GM23338 (cell line): ENCODE results near the gene SRRD. TPM values are rescaled to one million over a fixed set of nuclear protein-coding genes. Genes with fewer than 3 reads are reported as not detected.

Source experiments
- ATAC-seq: fragments of 200-7000 bp; cut with Tn5 transposase; 3 replicates; pipeline ENCODE4 v1.9.1; 2020
- DNase-seq: peaks from one replicate; pipeline ENCODE4 v3.0.0-alpha.2; 2015; ENCODE audit warnings: low spot score
- H2AFZ ChIP-seq: fragments of 200-600 bp; sonication (generic); 2 replicates; pipeline ENCODE4 v1.8.0; 2016; ENCODE audit warnings: antibody characterized with exemption, mild to moderate bottlenecking, moderate library complexity
- H3F3A ChIP-seq: fragments of 200-600 bp; sonication (generic); replicated peaks from 2 replicates; pipeline ENCODE4 v1.8.0; 2017; ENCODE audit warnings: antibody characterized with exemption, mixed run types, low read depth
- H3K27ac ChIP-seq: fragments of 200-600 bp; sonication (generic); 2 replicates; pipeline ENCODE4 v1.6.1; 2016; ENCODE audit warnings: low read depth
- H3K27me3 ChIP-seq: fragments of 200-600 bp; sonication (generic); 2 replicates; pipeline ENCODE4 v1.8.0; 2016; ENCODE audit warnings: mild to moderate bottlenecking, mixed run types, moderate library complexity; ENCODE audit not compliant: insufficient read depth
- H3K36me3 ChIP-seq: fragments of 200-600 bp; sonication (generic); 2 replicates; pipeline ENCODE4 v1.8.0; 2016; ENCODE audit warnings: mild to moderate bottlenecking; ENCODE audit not compliant: insufficient read depth
- H3K4me1 ChIP-seq: fragments of 200-600 bp; sonication (generic); 2 replicates; pipeline ENCODE4 v1.8.0; 2016; ENCODE audit warnings: mild to moderate bottlenecking, moderate library complexity; ENCODE audit not compliant: insufficient read depth
- H3K4me2 ChIP-seq: fragments of 200-600 bp; sonication (generic); 2 replicates; pipeline ENCODE4 v1.7.1; 2017; ENCODE audit warnings: mixed run types
- H3K4me3 ChIP-seq: fragments of 200-600 bp; sonication (generic); 2 replicates; pipeline ENCODE4 v1.6.1; 2016; ENCODE audit warnings: mixed run types
- H3K79me2 ChIP-seq: fragments of 200-600 bp; sonication (generic); replicated peaks from 2 replicates; pipeline ENCODE4 v1.8.0; 2017; ENCODE audit warnings: mild to moderate bottlenecking; ENCODE audit not compliant: insufficient read depth
- H3K9me2 ChIP-seq: fragments of 200-600 bp; sonication (generic); 2 replicates; pipeline ENCODE4 v1.8.0; 2017; ENCODE audit not compliant: insufficient read depth
- H4K20me1 ChIP-seq: fragments of 200-600 bp; sonication (generic); replicated peaks from 2 replicates; pipeline ENCODE4 v1.8.0; 2017; ENCODE audit warnings: mild to moderate bottlenecking; ENCODE audit not compliant: insufficient read depth
- H3K27ac Mint-ChIP-seq: 2 replicates; pipeline ENCODE4 v1.8.0; 2020; ENCODE audit warnings: inconsistent platforms, mild to moderate bottlenecking, moderate library complexity, mixed read lengths
- H3K27me3 Mint-ChIP-seq: 3 replicates; pipeline ENCODE4 v1.8.0; 2022; ENCODE audit warnings: low read depth, mild to moderate bottlenecking, moderate library complexity, mixed read lengths, inconsistent platforms; ENCODE audit not compliant: insufficient read depth, poor library complexity
- H3K36me3 Mint-ChIP-seq: 3 replicates; pipeline ENCODE4 v1.8.0; 2021; ENCODE audit warnings: low read depth, mild to moderate bottlenecking, inconsistent platforms, moderate library complexity, mixed read lengths
- H3K4me1 Mint-ChIP-seq: 3 replicates; pipeline ENCODE4 v1.8.0; 2020; ENCODE audit warnings: mild to moderate bottlenecking, inconsistent platforms, mixed read lengths
- H3K4me3 Mint-ChIP-seq: 3 replicates; pipeline ENCODE4 v1.8.0; 2021; ENCODE audit warnings: moderate library complexity, mild to moderate bottlenecking, inconsistent platforms, mixed read lengths
- H3K9me3 Mint-ChIP-seq: 3 replicates; pipeline ENCODE4 v1.8.0; 2020; ENCODE audit warnings: moderate library complexity, mild to moderate bottlenecking, inconsistent platforms, mixed read lengths
- CREB1 ChIP-seq: fragments of 250-450 bp; sonication (Bioruptor Pico); IDR thresholded peaks from 2 replicates; pipeline ENCODE4 v1.5.0; 2020; ENCODE audit warnings: low read depth, mild to moderate bottlenecking, moderate library complexity
- EZH2 ChIP-seq: fragments of 200-600 bp; sonication (generic); IDR thresholded peaks from one replicate; pipeline ENCODE4 v1.8.0; 2017; ENCODE audit warnings: antibody characterized with exemption, mild to moderate bottlenecking, low read depth; ENCODE audit not compliant: unreplicated experiment
- EZH2phosphoT487 ChIP-seq: fragments of 200-600 bp; sonication (generic); IDR thresholded peaks from one replicate; pipeline ENCODE4 v1.8.1; 2018; ENCODE audit warnings: antibody characterized with exemption; ENCODE audit not compliant: unreplicated experiment
- JUNB ChIP-seq: IDR thresholded peaks from one replicate; pipeline ENCODE4 v1.6.1; 2016; ENCODE audit warnings: antibody characterized with exemption; ENCODE audit not compliant: unreplicated experiment
- NANOG ChIP-seq: IDR thresholded peaks from 2 replicates; pipeline ENCODE4 v1.6.1; 2016; ENCODE audit warnings: antibody characterized with exemption, borderline replicate concordance
- POLR2AphosphoS5 ChIP-seq: IDR thresholded peaks from 2 replicates; pipeline ENCODE4 v1.6.1; 2016; ENCODE audit warnings: antibody characterized with exemption, low read depth
- ZNF114 ChIP-seq: fragments of 250-450 bp; sonication (Bioruptor Pico); IDR thresholded peaks from 2 replicates; pipeline ENCODE4 v1.5.0; 2020; ENCODE audit warnings: mild to moderate bottlenecking, moderate library complexity
- polyA plus RNA-seq: library from polyadenylated mRNA; unstranded; fragments of >200 nt; fragmentation: Nextera tagmentation; extraction: Ambion mirVana; gene quantifications from 2 replicates; pipeline ENCODE4 v1.2.1, GENCODE V29; 2016
- total RNA-seq: library from RNA; depleted of rRNA; stranded (reverse); fragments of >200 nt; shearing (Covaris generic); gene quantifications from 2 replicates; pipeline ENCODE4 v1.2.3, GENCODE V29; 2014
- TF ChIP-seq, protein P1 (sequence below): IDR thresholded peaks from 2 replicates; pipeline ENCODE4 v1.6.1; 2016; ENCODE audit warnings: antibody characterized with exemption
- TF ChIP-seq, protein P2 (sequence below), 2 experiments: fragments of 200-600 bp in 1 of 2; sonication (generic) in 1 of 2; conservative IDR thresholded peaks; 2 replicates each; pipeline versions ENCODE4 v1.5.1 to v1.6.1; 2016 to 2017; ENCODE audit warnings: antibody characterized with exemption in 2 of 2, low read depth in 2 of 2, mild to moderate bottlenecking in 2 of 2, moderate library complexity in 1 of 2
- TF ChIP-seq, protein P3 (sequence below): fragments of 250-450 bp; sonication (Bioruptor Pico); IDR thresholded peaks from 2 replicates; pipeline ENCODE4 v1.5.0; 2020; ENCODE audit warnings: mild to moderate bottlenecking, moderate library complexity
- TF ChIP-seq, protein P4 (sequence below): IDR thresholded peaks from one replicate; pipeline ENCODE4 v1.6.1; 2018; ENCODE audit warnings: antibody characterized with exemption; ENCODE audit not compliant: unreplicated experiment

The SRRD gene
- total and polyA plus RNA-seq, 2 experiments from 2014 or later = 17.8 to 23.2 TPM

DNA sequence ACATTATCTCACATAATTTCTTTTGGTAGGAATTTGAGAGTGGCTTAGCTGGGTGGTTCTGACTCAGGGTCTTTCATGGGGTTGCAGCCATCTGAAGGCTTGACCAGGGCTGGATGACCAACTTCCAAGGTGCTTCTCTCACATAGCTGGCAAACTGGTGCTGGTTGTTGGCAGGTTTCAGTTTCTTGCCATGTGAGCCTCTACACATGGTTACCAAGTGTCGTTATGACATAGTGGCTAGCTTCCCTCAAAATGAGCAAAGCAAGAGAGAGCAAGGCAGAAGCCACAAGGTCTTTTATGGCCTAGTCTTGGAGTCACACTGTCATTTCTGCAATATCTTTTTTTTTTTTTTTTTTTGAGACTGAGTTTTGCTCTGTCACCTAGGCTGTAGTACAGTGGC lies 32.8 kb downstream of the SRRD start (continued):
- TF ChIP-seq, protein P1, sequence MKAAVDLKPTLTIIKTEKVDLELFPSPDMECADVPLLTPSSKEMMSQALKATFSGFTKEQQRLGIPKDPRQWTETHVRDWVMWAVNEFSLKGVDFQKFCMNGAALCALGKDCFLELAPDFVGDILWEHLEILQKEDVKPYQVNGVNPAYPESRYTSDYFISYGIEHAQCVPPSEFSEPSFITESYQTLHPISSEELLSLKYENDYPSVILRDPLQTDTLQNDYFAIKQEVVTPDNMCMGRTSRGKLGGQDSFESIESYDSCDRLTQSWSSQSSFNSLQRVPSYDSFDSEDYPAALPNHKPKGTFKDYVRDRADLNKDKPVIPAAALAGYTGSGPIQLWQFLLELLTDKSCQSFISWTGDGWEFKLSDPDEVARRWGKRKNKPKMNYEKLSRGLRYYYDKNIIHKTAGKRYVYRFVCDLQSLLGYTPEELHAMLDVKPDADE = no peak
- TF ChIP-seq POLR2AphosphoS5 = no peak
- TF ChIP-seq, protein P2, sequence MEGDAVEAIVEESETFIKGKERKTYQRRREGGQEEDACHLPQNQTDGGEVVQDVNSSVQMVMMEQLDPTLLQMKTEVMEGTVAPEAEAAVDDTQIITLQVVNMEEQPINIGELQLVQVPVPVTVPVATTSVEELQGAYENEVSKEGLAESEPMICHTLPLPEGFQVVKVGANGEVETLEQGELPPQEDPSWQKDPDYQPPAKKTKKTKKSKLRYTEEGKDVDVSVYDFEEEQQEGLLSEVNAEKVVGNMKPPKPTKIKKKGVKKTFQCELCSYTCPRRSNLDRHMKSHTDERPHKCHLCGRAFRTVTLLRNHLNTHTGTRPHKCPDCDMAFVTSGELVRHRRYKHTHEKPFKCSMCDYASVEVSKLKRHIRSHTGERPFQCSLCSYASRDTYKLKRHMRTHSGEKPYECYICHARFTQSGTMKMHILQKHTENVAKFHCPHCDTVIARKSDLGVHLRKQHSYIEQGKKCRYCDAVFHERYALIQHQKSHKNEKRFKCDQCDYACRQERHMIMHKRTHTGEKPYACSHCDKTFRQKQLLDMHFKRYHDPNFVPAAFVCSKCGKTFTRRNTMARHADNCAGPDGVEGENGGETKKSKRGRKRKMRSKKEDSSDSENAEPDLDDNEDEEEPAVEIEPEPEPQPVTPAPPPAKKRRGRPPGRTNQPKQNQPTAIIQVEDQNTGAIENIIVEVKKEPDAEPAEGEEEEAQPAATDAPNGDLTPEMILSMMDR (conservative IDR thresholded peaks at IDR 0.05; ENCODE audit: low read depth in 2 of 2) = no peak
- TF ChIP-seq ZNF114 (CRISPR knock-in tag) = no peak
- no peak for TF ChIP-seq NANOG

DNA sequence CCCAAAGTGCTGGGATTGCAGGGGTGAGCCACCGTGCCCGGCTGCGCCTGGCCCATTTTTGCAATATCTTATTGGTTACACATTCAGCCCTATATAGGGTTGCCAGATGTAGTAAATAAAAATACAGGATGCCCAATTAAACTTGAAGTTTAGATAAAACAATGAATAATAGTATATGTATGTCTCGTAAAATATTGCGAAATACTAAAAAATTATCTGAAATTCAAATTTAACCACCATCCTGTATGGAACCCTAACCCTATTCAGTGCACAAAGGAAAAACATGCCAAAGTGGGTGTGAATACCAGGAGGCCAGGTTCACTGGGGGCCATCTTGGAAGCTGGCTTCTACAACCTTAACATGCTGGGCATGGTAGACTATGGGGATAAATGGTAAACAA lies 33.8 kb downstream of the SRRD start:
- TF ChIP-seq, protein P3, sequence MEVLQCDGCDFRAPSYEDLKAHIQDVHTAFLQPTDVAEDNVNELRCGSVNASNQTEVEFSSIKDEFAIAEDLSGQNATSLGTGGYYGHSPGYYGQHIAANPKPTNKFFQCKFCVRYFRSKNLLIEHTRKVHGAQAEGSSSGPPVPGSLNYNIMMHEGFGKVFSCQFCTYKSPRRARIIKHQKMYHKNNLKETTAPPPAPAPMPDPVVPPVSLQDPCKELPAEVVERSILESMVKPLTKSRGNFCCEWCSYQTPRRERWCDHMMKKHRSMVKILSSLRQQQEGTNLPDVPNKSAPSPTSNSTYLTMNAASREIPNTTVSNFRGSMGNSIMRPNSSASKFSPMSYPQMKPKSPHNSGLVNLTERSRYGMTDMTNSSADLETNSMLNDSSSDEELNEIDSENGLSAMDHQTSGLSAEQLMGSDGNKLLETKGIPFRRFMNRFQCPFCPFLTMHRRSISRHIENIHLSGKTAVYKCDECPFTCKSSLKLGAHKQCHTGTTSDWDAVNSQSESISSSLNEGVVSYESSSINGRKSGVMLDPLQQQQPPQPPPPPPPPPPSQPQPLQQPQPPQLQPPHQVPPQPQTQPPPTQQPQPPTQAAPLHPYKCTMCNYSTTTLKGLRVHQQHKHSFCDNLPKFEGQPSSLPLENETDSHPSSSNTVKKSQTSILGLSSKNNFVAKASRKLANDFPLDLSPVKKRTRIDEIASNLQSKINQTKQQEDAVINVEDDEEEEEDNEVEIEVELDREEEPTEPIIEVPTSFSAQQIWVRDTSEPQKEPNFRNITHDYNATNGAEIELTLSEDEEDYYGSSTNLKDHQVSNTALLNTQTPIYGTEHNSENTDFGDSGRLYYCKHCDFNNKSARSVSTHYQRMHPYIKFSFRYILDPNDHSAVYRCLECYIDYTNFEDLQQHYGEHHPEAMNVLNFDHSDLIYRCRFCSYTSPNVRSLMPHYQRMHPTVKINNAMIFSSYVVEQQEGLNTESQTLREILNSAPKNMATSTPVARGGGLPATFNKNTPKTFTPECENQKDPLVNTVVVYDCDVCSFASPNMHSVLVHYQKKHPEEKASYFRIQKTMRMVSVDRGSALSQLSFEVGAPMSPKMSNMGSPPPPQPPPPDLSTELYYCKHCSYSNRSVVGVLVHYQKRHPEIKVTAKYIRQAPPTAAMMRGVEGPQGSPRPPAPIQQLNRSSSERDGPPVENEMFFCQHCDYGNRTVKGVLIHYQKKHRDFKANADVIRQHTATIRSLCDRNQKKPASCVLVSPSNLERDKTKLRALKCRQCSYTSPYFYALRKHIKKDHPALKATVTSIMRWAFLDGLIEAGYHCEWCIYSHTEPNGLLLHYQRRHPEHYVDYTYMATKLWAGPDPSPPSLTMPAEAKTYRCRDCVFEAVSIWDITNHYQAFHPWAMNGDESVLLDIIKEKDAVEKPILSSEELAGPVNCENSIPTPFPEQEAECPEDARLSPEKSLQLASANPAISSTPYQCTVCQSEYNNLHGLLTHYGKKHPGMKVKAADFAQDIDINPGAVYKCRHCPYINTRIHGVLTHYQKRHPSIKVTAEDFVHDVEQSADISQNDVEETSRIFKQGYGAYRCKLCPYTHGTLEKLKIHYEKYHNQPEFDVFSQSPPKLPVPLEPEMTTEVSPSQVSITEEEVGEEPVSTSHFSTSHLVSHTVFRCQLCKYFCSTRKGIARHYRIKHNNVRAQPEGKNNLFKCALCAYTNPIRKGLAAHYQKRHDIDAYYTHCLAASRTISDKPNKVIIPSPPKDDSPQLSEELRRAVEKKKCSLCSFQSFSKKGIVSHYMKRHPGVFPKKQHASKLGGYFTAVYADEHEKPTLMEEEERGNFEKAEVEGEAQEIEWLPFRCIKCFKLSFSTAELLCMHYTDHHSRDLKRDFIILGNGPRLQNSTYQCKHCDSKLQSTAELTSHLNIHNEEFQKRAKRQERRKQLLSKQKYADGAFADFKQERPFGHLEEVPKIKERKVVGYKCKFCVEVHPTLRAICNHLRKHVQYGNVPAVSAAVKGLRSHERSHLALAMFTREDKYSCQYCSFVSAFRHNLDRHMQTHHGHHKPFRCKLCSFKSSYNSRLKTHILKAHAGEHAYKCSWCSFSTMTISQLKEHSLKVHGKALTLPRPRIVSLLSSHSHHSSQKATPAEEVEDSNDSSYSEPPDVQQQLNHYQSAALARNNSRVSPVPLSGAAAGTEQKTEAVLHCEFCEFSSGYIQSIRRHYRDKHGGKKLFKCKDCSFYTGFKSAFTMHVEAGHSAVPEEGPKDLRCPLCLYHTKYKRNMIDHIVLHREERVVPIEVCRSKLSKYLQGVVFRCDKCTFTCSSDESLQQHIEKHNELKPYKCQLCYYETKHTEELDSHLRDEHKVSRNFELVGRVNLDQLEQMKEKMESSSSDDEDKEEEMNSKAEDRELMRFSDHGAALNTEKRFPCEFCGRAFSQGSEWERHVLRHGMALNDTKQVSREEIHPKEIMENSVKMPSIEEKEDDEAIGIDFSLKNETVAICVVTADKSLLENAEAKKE (CRISPR knock-in tag) = no peak
- TF ChIP-seq EZH2phosphoT487 (no peak), JUNB (no peak), EZH2 (no peak), ZNF114 (CRISPR knock-in tag) (no peak), CREB1 (CRISPR knock-in tag) (no peak)
- TF ChIP-seq, protein P4, sequence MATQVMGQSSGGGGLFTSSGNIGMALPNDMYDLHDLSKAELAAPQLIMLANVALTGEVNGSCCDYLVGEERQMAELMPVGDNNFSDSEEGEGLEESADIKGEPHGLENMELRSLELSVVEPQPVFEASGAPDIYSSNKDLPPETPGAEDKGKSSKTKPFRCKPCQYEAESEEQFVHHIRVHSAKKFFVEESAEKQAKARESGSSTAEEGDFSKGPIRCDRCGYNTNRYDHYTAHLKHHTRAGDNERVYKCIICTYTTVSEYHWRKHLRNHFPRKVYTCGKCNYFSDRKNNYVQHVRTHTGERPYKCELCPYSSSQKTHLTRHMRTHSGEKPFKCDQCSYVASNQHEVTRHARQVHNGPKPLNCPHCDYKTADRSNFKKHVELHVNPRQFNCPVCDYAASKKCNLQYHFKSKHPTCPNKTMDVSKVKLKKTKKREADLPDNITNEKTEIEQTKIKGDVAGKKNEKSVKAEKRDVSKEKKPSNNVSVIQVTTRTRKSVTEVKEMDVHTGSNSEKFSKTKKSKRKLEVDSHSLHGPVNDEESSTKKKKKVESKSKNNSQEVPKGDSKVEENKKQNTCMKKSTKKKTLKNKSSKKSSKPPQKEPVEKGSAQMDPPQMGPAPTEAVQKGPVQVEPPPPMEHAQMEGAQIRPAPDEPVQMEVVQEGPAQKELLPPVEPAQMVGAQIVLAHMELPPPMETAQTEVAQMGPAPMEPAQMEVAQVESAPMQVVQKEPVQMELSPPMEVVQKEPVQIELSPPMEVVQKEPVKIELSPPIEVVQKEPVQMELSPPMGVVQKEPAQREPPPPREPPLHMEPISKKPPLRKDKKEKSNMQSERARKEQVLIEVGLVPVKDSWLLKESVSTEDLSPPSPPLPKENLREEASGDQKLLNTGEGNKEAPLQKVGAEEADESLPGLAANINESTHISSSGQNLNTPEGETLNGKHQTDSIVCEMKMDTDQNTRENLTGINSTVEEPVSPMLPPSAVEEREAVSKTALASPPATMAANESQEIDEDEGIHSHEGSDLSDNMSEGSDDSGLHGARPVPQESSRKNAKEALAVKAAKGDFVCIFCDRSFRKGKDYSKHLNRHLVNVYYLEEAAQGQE = no peak
- DNase-seq (no peak), ATAC-seq (no peak)
- Mint-ChIP-seq H3K27me3 (peaks cover 2% of the 10 kb centered on the region), H3K27ac (no peak overlapping the region), H3K4me3 (no peak overlapping the region), H3K36me3 (no peaks in the 10 kb centered on the region), H3K9me3 (no peaks in the 10 kb centered on the region), H3K4me1 (peaks cover 7% of the 10 kb centered on the region)
- Histone ChIP-seq H3K4me3 (no peak overlapping the region), H3K79me2 (peaks cover 13% of the 10 kb centered on the region), H3K4me2 (no peak overlapping the region), H4K20me1 (no peaks in the 10 kb centered on the region), H3F3A (peaks cover 3% of the 10 kb centered on the region; the same call in 1 of the 2 replicates), H3K27ac (no peak overlapping the region), H3K4me1 (0 out of 2 replicates have a peak, but pooled peaks cover 6% of the 10 kb centered on the region), H3K9me2 (no peaks in the 10 kb centered on the region), H2AFZ (no peak overlapping the region), H3K27me3 (no peaks in the 10 kb centered on the region), H3K36me3 (no peaks in the 10 kb centered on the region)
